Testis (tissue), 3 donors: ENCODE results near the gene VEGFB. TPM values are rescaled to one million over a fixed set of nuclear protein-coding genes. Genes with fewer than 3 reads are reported as not detected.

Source experiments
- DNase-seq: peaks from one replicate; pipeline ENCODE4 v3.0.0-alpha.2; 2019
- H3K27ac ChIP-seq, 2 donors: fragments of 200-600 bp; sonication (generic); one replicate each; pipeline ENCODE4 v1.5.1; 2019
- H3K27me3 ChIP-seq: fragments of 200-600 bp; sonication (generic); one replicate; pipeline ENCODE4 v1.5.1; 2019
- H3K36me3 ChIP-seq: fragments of 200-600 bp; sonication (generic); one replicate; pipeline ENCODE4 v1.5.1; 2017; ENCODE audit warnings: low read depth; ENCODE audit errors: missing control alignments
- H3K4me1 ChIP-seq: fragments of 200-600 bp; sonication (generic); one replicate; pipeline ENCODE4 v1.5.1; 2019
- H3K4me3 ChIP-seq, 2 donors: fragments of 200-600 bp; sonication (generic); one replicate each; pipeline ENCODE4 v1.5.1; 2017 to 2019
- H3K9me3 ChIP-seq: fragments of 200-600 bp; sonication (generic); one replicate; pipeline ENCODE4 v1.5.1; 2017
- POLR2A ChIP-seq: fragments of 450-650 bp; IDR thresholded peaks from one replicate; pipeline ENCODE4 v1.6.1; 2017; ENCODE audit warnings: antibody characterized with exemption, mild to moderate bottlenecking, moderate library complexity
- WGBS, 2 donors: methylation state at CpG; one replicate each; pipeline ENCODE4 v1.1.5; 2018; 5-methylcytosine and 5-hydroxymethylcytosine counted together
- intact Hi-C: fragments of 100-400 bp; cut with DNase I; formaldehyde crosslinking; loops from one replicate; pipeline ENCODE4 v1.15.1; 2023; ENCODE audit warnings: low total_unique reads
- polyA plus RNA-seq: library from polyadenylated mRNA; stranded (reverse); fragments of 350-450 nt; fragmentation: Illumina TruSeq; extraction: RNeasy Lipid Tissue Mini Kit (QIAGEN cat#74804); gene quantifications from one replicate; pipeline ENCODE4 v1.2.3, GENCODE V29; 2014; ENCODE audit warnings: low read depth, low replicate concordance; ENCODE audit not compliant: insufficient read depth
- total RNA-seq, 2 donors: library from RNA; depleted of rRNA; stranded (reverse); fragments of >200 nt; gene quantifications; one replicate each; pipeline ENCODE4 v1.2.3, GENCODE V29; 2016
- TF ChIP-seq, protein P1 (sequence below), 3 experiments: fragments of 450-650 bp in 2 of 3; fragments of 200-600 bp in 1 of 3; sonication (generic) in 1 of 3; IDR thresholded peaks; one replicate each; pipeline ENCODE4 v1.5.1; 2016 to 2019; ENCODE audit warnings: antibody characterized with exemption in 3 of 3, mild to moderate bottlenecking in 2 of 3, moderate library complexity in 1 of 3

Gene VEGFB
- total and polyA plus RNA-seq, 3 donors from 2014 or later, result 19.1 to 57.3 (median 47.8) TPM

DNA sequence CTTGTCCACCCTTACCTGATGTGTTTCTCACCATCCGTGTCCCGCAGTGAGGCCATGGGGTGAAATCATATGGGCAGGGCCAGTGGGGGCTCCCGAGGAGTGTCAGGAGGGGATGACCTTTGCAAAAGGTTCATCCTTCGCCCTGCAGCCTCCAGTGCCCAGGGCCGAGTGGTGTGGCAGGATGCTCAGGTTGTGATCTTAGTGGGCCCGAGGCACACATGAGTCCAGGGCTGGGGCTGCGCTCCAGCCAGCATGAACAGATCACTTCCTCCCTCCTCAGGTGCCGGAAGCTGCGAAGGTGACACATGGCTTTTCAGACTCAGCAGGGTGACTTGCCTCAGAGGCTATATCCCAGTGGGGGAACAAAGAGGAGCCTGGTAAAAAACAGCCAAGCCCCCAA is 3.7 kb downstream of the VEGFB start:
- H3K4me3 ChIP-seq, result no peak overlapping the region
- TF ChIP-seq POLR2A, result no peak
- TF ChIP-seq, protein P1, sequence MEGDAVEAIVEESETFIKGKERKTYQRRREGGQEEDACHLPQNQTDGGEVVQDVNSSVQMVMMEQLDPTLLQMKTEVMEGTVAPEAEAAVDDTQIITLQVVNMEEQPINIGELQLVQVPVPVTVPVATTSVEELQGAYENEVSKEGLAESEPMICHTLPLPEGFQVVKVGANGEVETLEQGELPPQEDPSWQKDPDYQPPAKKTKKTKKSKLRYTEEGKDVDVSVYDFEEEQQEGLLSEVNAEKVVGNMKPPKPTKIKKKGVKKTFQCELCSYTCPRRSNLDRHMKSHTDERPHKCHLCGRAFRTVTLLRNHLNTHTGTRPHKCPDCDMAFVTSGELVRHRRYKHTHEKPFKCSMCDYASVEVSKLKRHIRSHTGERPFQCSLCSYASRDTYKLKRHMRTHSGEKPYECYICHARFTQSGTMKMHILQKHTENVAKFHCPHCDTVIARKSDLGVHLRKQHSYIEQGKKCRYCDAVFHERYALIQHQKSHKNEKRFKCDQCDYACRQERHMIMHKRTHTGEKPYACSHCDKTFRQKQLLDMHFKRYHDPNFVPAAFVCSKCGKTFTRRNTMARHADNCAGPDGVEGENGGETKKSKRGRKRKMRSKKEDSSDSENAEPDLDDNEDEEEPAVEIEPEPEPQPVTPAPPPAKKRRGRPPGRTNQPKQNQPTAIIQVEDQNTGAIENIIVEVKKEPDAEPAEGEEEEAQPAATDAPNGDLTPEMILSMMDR (IDR thresholded peaks at IDR 0.05), result no peak
- intact Hi-C loops, result no loop called here
- no peak for DNase-seq
- H3K27me3 ChIP-seq, result no peaks in the 10 kb centered on the region
- WGBS, 2 donors, result 87% methylated on average over 9 of the region's 9 CpGs; no CpG with 5 or more reads in 1 of the 2 donors
- H3K4me1 ChIP-seq, result peaks cover 37% of the 10 kb centered on the region
- H3K36me3 ChIP-seq, result no peaks in the 10 kb centered on the region
- H3K27ac ChIP-seq, result no peak overlapping the region
- no peaks in the 10 kb centered on the region for H3K9me3 ChIP-seq

DNA sequence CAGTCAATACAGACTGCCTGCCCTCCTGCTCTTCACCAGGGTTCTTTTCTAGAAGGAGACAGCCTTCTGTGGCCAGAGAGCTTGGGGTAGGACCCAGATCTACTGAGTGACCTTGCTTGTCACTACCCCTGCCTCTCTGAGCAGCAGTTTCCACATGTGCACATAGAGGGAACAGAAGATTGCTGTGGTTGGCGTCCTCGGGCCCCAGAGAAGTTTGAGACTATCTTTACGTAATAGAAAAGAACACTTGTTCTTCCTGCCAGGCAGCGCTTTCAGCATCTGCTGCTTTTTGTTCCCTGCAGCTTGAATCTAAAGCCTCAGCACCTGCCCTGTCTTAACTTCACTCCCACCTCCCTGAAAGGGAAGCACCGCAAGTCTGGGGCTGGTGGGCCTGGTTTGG is 4.6 kb downstream of the VEGFB start:
- Histone ChIP-seq H3K27me3 (no peaks in the 10 kb centered on the region), H3K9me3 (no peaks in the 10 kb centered on the region), H3K36me3 (no peaks in the 10 kb centered on the region), H3K4me1 (peaks cover 32% of the 10 kb centered on the region), H3K27ac (no peak overlapping the region), H3K4me3 (no peak overlapping the region)
- intact Hi-C loops, result no loop called here
- DNase-seq, result no peak
- 76 to 78% methylated on average over 5 of the region's 5 CpGs for WGBS, 2 donors
- TF ChIP-seq POLR2A, result no peak
- TF ChIP-seq, protein P1 (IDR thresholded peaks at IDR 0.05), result no peak

- intact Hi-C loops, result no loop called here
- H3K27ac ChIP-seq, result peak overlapping the region; percentile 92 to 99
- no peak for TF ChIP-seq POLR2A
- TF ChIP-seq, protein P1 (IDR thresholded peaks at IDR 0.05), result no peak
Measured at GRCh38 chr11:64239662-64240434, 5.5 kb downstream of the VEGFB start.

DNA sequence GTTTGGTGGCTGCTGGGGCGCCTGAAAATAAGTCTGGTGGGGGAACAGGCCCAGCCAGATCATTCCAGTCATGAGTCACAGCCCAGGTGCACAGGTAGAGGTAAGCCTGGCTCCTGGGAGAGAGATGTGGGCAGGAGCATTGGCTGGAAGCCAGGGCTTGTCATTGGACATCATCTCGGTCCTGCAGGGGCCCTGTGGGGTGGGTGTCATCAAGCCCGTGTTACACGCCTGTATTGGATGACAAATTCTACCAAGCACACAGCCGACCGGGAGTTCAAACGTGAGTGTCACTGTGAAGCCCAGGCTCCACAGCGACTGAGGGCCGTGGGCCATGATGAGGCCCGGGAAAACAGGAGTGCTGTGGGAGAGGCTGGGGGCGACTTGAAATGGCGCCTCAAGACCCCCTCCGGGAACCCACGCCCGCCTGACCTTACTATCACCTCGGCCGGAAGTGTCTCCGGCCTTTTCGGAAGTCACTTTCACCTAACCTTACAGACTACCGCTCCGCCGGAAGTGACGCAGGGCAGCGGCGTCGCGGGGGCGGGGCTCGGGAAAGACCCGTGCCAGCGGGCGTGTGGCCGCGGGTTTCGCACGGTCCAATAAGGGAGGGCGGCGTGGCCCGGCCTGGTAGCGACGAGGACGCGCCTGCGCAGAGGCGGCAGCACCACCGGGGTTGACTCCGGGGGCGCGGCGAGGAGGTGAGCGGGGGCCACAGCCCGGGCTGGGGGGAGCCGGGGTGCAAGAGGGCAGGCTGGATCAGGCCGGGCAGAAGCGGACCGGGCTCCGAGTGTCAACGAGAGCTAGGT is 6.3 kb downstream of the VEGFB start, which contains the start of gene FKBP2:
Gene FKBP2, plus strand, starts transcription at position 661 of the 806 bp plus-strand sequence. CDS start 1,293 bp downstream, outside the sequence.
- no peaks in the 10 kb centered on the region for H3K27me3 ChIP-seq
- TF ChIP-seq POLR2A, result no peak
- TF ChIP-seq, protein P1 (IDR thresholded peaks at IDR 0.05), result no peak
- no peaks in the 10 kb centered on the region for H3K36me3 ChIP-seq
- peak within 1 kb of the TSS; percentile 68 to 97 for H3K4me3 ChIP-seq
- peak within 1 kb of the TSS; percentile 92 to 99 for H3K27ac ChIP-seq
- 1 to 3% methylated on average over 13 to 58 of the region's 58 CpGs for WGBS, 2 donors
- H3K9me3 ChIP-seq, result no peaks in the 10 kb centered on the region
- intact Hi-C loops, result no loop called here
- DNase-seq, result peak; percentile 97
- H3K4me1 ChIP-seq, result peaks cover 34% of the 10 kb centered on the region

More at GRCh38 chr11:64239662-64240434, 5.5 kb downstream of the VEGFB start:
- H3K4me3 ChIP-seq, result peak overlapping the region; percentile 68 to 97
- 73 to 75% methylated on average over 11 of the region's 11 CpGs for WGBS, 2 donors
- H3K4me1 ChIP-seq, result peaks cover 34% of the 10 kb centered on the region
- H3K27me3 ChIP-seq, result no peaks in the 10 kb centered on the region
- DNase-seq, result no peak
- no peaks in the 10 kb centered on the region for H3K9me3 ChIP-seq
- H3K36me3 ChIP-seq, result no peaks in the 10 kb centered on the region
